Panc1 (cell line): ENCODE results near the gene GMPPA.
A peak's percentile ranks its signal among the peaks of the same experiment; 100 is the strongest.

Experiments
- SIN3A ChIP-seq: IDR thresholded peaks from 2 replicates; pipeline ENCODE4 v1.6.1; 2012; ENCODE audit warnings: low read depth, mild to moderate bottlenecking, low read length, moderate library complexity, borderline replicate concordance; ENCODE audit not compliant: insufficient read depth
- TF ChIP-seq, protein P1 (sequence below): fragments of 450-650 bp; IDR thresholded peaks from 2 replicates; pipeline ENCODE4 v1.5.1; 2017; ENCODE audit warnings: mild to moderate bottlenecking
- TF ChIP-seq, protein P2 (sequence below), 2 experiments: IDR thresholded peaks; 2 replicates each; pipeline ENCODE4 v1.6.1; 2011 to 2012; ENCODE audit warnings: low read depth in 2 of 2, control low read depth in 1 of 2, low read length in 1 of 2, mild to moderate bottlenecking in 1 of 2, moderate library complexity in 1 of 2; ENCODE audit not compliant: insufficient read depth in 1 of 2

GRCh38 chr2:219519526-219519916 lies 20.8 kb downstream of the GMPPA start:
- TF ChIP-seq, protein P1, sequence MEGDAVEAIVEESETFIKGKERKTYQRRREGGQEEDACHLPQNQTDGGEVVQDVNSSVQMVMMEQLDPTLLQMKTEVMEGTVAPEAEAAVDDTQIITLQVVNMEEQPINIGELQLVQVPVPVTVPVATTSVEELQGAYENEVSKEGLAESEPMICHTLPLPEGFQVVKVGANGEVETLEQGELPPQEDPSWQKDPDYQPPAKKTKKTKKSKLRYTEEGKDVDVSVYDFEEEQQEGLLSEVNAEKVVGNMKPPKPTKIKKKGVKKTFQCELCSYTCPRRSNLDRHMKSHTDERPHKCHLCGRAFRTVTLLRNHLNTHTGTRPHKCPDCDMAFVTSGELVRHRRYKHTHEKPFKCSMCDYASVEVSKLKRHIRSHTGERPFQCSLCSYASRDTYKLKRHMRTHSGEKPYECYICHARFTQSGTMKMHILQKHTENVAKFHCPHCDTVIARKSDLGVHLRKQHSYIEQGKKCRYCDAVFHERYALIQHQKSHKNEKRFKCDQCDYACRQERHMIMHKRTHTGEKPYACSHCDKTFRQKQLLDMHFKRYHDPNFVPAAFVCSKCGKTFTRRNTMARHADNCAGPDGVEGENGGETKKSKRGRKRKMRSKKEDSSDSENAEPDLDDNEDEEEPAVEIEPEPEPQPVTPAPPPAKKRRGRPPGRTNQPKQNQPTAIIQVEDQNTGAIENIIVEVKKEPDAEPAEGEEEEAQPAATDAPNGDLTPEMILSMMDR, result no peak
- TF ChIP-seq, protein P2, sequence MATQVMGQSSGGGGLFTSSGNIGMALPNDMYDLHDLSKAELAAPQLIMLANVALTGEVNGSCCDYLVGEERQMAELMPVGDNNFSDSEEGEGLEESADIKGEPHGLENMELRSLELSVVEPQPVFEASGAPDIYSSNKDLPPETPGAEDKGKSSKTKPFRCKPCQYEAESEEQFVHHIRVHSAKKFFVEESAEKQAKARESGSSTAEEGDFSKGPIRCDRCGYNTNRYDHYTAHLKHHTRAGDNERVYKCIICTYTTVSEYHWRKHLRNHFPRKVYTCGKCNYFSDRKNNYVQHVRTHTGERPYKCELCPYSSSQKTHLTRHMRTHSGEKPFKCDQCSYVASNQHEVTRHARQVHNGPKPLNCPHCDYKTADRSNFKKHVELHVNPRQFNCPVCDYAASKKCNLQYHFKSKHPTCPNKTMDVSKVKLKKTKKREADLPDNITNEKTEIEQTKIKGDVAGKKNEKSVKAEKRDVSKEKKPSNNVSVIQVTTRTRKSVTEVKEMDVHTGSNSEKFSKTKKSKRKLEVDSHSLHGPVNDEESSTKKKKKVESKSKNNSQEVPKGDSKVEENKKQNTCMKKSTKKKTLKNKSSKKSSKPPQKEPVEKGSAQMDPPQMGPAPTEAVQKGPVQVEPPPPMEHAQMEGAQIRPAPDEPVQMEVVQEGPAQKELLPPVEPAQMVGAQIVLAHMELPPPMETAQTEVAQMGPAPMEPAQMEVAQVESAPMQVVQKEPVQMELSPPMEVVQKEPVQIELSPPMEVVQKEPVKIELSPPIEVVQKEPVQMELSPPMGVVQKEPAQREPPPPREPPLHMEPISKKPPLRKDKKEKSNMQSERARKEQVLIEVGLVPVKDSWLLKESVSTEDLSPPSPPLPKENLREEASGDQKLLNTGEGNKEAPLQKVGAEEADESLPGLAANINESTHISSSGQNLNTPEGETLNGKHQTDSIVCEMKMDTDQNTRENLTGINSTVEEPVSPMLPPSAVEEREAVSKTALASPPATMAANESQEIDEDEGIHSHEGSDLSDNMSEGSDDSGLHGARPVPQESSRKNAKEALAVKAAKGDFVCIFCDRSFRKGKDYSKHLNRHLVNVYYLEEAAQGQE (IDR thresholded peaks at IDR 0.05; ENCODE audit: insufficient read depth in 1 of 2, low read depth in 2 of 2, low read length in 1 of 2), result peak in 1 of 2 experiments; percentile 41; a peak in 1 of 4 replicates
- no peak for TF ChIP-seq SIN3A
